ENCODE data around the gene DNAAF5.

DNA sequence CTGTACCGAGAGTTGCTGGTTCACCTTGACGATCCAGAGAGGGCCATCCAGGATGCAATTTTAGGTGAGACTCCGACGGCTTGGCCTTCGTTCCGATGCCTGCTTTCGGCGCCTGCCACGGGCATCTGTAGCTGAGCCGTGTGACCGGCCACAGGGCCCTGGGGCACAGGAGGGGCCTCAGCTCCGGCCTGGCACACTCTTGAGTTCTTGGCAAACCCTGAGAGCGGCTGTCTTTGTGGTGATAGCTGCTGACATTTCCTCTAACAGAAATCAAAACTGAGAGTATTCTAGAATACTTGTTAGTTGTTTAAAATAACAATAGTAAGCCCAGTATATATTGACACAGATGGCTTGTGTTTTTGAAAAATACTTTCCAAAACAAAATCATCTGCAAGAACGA is 53.6 kb downstream of the DNAAF5 start:
- TF ChIP-seq POLR2A (IDR thresholded peaks at IDR 0.05) (no peak), POLR2AphosphoS5 (IDR thresholded peaks at IDR 0.05) (no peak), EP300 (IDR thresholded peaks at IDR 0.05) (no peak)
- TF ChIP-seq, protein P1, sequence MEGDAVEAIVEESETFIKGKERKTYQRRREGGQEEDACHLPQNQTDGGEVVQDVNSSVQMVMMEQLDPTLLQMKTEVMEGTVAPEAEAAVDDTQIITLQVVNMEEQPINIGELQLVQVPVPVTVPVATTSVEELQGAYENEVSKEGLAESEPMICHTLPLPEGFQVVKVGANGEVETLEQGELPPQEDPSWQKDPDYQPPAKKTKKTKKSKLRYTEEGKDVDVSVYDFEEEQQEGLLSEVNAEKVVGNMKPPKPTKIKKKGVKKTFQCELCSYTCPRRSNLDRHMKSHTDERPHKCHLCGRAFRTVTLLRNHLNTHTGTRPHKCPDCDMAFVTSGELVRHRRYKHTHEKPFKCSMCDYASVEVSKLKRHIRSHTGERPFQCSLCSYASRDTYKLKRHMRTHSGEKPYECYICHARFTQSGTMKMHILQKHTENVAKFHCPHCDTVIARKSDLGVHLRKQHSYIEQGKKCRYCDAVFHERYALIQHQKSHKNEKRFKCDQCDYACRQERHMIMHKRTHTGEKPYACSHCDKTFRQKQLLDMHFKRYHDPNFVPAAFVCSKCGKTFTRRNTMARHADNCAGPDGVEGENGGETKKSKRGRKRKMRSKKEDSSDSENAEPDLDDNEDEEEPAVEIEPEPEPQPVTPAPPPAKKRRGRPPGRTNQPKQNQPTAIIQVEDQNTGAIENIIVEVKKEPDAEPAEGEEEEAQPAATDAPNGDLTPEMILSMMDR (IDR thresholded peaks at IDR 0.05) = no peak
